ENCODE results near the gene CARD19.

DNA sequence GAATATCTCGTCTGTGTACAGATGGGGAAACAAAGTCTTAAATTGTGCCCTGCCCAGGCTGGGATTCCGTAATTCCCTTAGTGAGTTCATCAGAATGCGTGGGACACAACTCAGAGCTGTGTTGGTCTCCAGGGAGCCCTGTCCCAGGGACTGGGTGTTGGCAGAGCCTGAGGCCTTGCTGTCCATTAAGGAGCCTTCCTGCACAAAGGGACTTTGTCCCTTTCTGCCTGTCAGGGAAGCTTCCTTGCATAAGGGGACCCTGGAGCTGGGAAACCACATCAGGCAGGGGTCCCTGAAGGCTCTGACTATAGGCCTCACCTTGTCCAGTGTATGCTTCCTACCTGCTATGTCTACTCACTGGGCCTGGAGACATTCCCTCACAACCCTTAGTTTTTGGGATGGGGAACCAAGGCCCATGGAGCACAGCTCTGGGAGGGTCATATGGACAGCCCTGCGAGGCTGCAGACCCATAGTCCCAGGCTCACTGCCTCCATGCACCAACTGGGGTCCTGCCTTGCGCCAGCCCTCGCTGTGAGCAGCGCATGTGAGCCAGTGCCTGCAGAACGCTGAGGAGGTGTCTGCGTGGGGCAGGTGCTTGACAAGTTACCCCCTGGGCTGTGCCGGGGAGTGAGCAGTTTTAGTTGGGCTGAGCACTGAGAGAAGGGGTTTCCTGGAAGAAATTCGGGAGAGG lies 1.6 kb downstream of the CARD19 start:
- TF ChIP-seq, protein P1, sequence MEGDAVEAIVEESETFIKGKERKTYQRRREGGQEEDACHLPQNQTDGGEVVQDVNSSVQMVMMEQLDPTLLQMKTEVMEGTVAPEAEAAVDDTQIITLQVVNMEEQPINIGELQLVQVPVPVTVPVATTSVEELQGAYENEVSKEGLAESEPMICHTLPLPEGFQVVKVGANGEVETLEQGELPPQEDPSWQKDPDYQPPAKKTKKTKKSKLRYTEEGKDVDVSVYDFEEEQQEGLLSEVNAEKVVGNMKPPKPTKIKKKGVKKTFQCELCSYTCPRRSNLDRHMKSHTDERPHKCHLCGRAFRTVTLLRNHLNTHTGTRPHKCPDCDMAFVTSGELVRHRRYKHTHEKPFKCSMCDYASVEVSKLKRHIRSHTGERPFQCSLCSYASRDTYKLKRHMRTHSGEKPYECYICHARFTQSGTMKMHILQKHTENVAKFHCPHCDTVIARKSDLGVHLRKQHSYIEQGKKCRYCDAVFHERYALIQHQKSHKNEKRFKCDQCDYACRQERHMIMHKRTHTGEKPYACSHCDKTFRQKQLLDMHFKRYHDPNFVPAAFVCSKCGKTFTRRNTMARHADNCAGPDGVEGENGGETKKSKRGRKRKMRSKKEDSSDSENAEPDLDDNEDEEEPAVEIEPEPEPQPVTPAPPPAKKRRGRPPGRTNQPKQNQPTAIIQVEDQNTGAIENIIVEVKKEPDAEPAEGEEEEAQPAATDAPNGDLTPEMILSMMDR (IDR thresholded peaks at IDR 0.05), result no peak
- no peak for TF ChIP-seq POLR2A (IDR thresholded peaks at IDR 0.05)
